ENCODE measurements around the gene RNU4-1. TPM values are rescaled to one million over a fixed set of nuclear protein-coding genes. Genes with fewer than 3 reads are reported as not detected.

RNU4-1 gene
- total RNA-seq, 3 donors from 2014 or later: 980 to 2,356 (median 1,498) TPM

GRCh38 chr12:120276734-120277133 lies 16.3 kb downstream of the RNU4-1 start:
- H3K27me3 Mint-ChIP-seq (ENCODE audit: low read depth): peaks cover 3% of the 10 kb centered on the region
- no peaks in the 10 kb centered on the region for H3K9me3 Mint-ChIP-seq
- no peak overlapping the region for H3K4me3 Mint-ChIP-seq
- no peaks in the 10 kb centered on the region for H3K4me1 Mint-ChIP-seq (ENCODE audit: low read depth)
- DNase-seq (no peak), ATAC-seq (no peak)
- H3K36me3 Mint-ChIP-seq (ENCODE audit: insufficient read depth): no peaks in the 10 kb centered on the region

- Mint-ChIP-seq H3K36me3 (ENCODE audit: insufficient read depth) (no peaks in the 10 kb centered on the region), H3K9me3 (no peaks in the 10 kb centered on the region), H3K4me3 (no peak overlapping the region), H3K27me3 (ENCODE audit: low read depth) (no peaks in the 10 kb centered on the region), H3K4me1 (ENCODE audit: low read depth) (peaks cover 22% of the 10 kb centered on the region)
- DNase-seq (no peak), ATAC-seq (no peak)
Observed at GRCh38 chr12:120267736-120268135, 25.3 kb downstream of the RNU4-1 start.

DNA sequence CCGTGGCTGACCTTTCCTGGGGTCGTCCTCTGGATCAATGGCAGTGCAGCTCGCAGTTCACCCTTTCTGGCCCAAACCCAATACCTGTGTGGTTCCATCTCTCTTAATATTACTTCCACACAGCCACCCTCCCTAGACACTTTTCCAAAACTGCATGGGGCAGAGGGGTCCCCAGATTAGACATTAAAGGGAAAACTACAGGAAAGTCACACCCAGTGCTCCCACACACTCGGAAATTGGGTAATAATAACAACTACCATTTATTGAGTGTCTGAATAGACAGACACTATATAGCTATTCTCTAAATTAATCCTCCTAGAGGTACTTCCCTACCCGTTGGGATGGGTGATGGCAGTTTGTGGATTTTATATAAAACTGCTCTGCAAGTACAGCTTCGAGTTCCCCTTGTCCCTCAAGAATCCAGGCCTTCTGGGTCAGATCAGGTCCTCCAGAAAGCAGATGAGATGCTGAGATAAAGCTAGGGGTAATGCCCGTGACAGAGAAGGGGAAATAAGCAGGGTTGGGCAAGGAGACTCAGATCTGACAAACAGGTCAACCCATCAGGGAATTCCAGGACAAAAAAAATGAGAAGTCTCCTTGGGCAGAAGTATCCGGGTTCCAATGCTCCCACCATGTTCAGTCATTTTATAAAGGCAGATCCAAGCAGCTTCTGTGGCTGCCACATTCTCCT lies 26.7 kb downstream of the RNU4-1 start:
- ATAC-seq: no peak
- Mint-ChIP-seq H3K27me3 (ENCODE audit: low read depth) (no peaks in the 10 kb centered on the region), H3K9me3 (no peaks in the 10 kb centered on the region), H3K36me3 (ENCODE audit: insufficient read depth) (no peaks in the 10 kb centered on the region), H3K4me1 (ENCODE audit: low read depth) (peaks cover 36% of the 10 kb centered on the region), H3K4me3 (peak overlapping the region; percentile 88)
- no peak for DNase-seq

GRCh38 chr12:120265473-120266179 lies 27.4 kb downstream of the RNU4-1 start, which contains the start of gene PXN:
TSS of gene PXN (minus strand) at chr12:120265730. CDS start at chr12:120265629, 101 bp downstream.
- DNase-seq (peak; percentile 93), ATAC-seq (peak; percentile 77 to 84)
- no peaks in the 10 kb centered on the region for H3K27me3 Mint-ChIP-seq (ENCODE audit: low read depth)
- H3K36me3 Mint-ChIP-seq (ENCODE audit: insufficient read depth): no peaks in the 10 kb centered on the region
- H3K4me3 Mint-ChIP-seq: peak within 1 kb of the TSS; percentile 91
- H3K4me1 Mint-ChIP-seq (ENCODE audit: low read depth): peaks cover 43% of the 10 kb centered on the region
- no peaks in the 10 kb centered on the region for H3K9me3 Mint-ChIP-seq

- Mint-ChIP-seq H3K4me1 (ENCODE audit: low read depth) (peaks cover 49% of the 10 kb centered on the region), H3K27me3 (ENCODE audit: low read depth) (no peaks in the 10 kb centered on the region), H3K36me3 (ENCODE audit: insufficient read depth) (no peaks in the 10 kb centered on the region), H3K9me3 (no peaks in the 10 kb centered on the region), H3K4me3 (peak overlapping the region; percentile 91)
- DNase-seq (peak; percentile 13), ATAC-seq (peak in 1 of 2 donors; percentile 2)
Observed at GRCh38 chr12:120264904-120265472, 28.0 kb downstream of the RNU4-1 start.

GRCh38 chr12:120264086-120264903 lies 28.7 kb downstream of the RNU4-1 start:
- Mint-ChIP-seq H3K27me3 (ENCODE audit: low read depth) (no peaks in the 10 kb centered on the region), H3K4me1 (ENCODE audit: low read depth) (peaks cover 56% of the 10 kb centered on the region), H3K4me3 (peak overlapping the region; percentile 91), H3K9me3 (no peaks in the 10 kb centered on the region), H3K36me3 (ENCODE audit: insufficient read depth) (no peaks in the 10 kb centered on the region)
- DNase-seq: no peak
- ATAC-seq: no peak

DNA sequence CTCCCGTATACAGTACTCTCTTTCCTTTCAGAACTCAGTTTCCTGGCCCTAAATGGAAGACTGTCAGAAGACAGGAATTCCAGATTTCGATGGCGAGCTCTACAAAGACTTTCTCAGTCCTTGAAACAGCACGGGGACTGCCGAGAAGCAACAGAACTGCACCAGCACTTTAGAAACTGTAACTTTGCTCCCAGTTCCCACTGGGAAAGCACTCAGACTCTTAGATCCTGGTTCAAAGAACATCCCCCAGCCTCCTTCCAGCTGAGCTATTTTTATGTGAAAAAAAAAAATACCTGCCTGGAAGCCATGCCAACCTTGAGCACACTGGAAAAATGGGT lies 29.3 kb downstream of the RNU4-1 start:
- H3K36me3 Mint-ChIP-seq (ENCODE audit: insufficient read depth): no peaks in the 10 kb centered on the region
- DNase-seq (no peak), ATAC-seq (no peak)

GRCh38 chr12:120262852-120263747 lies 29.9 kb downstream of the RNU4-1 start:
- H3K4me1 Mint-ChIP-seq (ENCODE audit: low read depth): peaks cover 67% of the 10 kb centered on the region
- no peaks in the 10 kb centered on the region for H3K27me3 Mint-ChIP-seq (ENCODE audit: low read depth)
- H3K36me3 Mint-ChIP-seq (ENCODE audit: insufficient read depth): peaks cover 2% of the 10 kb centered on the region
- peak overlapping the region; percentile 91 for H3K4me3 Mint-ChIP-seq
- DNase-seq (no peak), ATAC-seq (no peak)
- H3K9me3 Mint-ChIP-seq: no peaks in the 10 kb centered on the region

More for the DNA sequence above, 29.3 kb downstream of the RNU4-1 start:
- Mint-ChIP-seq H3K9me3 (no peaks in the 10 kb centered on the region), H3K27me3 (ENCODE audit: low read depth) (no peaks in the 10 kb centered on the region), H3K4me3 (peak overlapping the region; percentile 91), H3K4me1 (ENCODE audit: low read depth) (peaks cover 60% of the 10 kb centered on the region)

DNA sequence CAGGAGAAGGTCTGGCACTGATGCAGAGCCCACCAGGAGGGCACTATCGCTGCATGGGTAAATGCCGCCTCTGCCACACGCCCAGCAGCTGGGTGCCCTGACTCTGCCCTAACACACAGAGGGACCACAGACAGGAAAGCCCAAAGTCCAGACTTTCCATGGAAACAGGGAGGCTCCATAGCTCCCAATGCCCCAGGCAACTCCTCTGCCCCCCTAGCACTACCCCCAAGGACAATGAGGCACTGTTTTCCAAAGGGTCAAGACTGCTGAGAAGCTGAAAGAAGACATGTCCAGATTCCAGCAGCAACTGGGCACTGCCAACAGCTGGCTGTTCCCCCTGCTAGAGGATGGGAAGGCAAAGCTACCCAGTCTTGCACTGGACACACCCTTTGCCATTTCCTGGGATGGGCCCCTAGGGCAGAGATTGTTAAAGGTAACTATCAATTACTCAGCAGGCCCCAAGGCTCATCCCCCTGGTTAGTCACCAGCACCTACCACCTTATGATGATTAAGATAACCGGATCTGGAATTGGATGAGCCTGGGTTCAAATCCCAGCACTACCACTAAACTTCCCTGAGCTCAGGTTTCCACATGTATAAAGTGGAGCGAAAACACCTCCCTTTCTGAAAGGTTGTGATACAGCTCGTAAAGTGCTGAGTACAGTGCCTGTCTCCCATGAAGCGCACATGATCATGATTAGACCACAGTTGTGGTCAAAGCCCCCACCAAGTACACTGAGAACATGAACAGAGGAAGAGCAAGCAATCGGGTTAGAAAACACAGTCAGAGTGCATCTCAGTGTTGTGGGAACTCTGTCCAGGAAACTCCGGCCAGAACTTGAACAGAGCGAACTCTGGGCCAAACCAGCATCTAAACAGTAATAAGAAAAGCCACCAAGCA lies 30.8 kb downstream of the RNU4-1 start:
- no peaks in the 10 kb centered on the region for H3K9me3 Mint-ChIP-seq
- peaks cover 2% of the 10 kb centered on the region for H3K36me3 Mint-ChIP-seq (ENCODE audit: insufficient read depth)
- peak; percentile 19 to 36 for ATAC-seq
- peaks cover 76% of the 10 kb centered on the region for H3K4me1 Mint-ChIP-seq (ENCODE audit: low read depth)
- peak; percentile 15 for DNase-seq
- no peaks in the 10 kb centered on the region for H3K27me3 Mint-ChIP-seq (ENCODE audit: low read depth)
- peak overlapping the region; percentile 91 for H3K4me3 Mint-ChIP-seq

DNA sequence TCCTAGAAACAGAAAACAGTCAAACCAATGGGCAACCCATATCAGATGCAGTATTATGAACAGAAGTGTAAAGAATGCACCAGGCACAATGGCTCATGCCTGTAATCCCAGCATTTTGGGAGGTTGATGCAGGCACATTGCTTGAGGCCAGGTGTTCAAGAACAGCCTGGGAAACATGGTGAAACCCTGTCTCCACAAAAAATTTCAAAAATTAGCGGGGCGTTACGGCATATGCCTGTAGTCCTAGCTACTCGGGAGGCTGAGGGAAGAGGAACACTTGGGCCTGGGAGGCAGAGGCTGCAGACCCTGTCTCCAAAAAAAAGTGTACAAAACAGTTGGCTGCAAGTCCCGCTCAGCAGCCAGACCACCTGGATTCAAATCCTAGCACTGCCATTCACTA lies 32.4 kb downstream of the RNU4-1 start:
- ATAC-seq (no peak), DNase-seq (no peak)
- peaks cover 7% of the 10 kb centered on the region for H3K36me3 Mint-ChIP-seq (ENCODE audit: insufficient read depth)
- no peak overlapping the region for H3K4me3 Mint-ChIP-seq
- no peaks in the 10 kb centered on the region for H3K27me3 Mint-ChIP-seq (ENCODE audit: low read depth)
- peaks cover 88% of the 10 kb centered on the region for H3K4me1 Mint-ChIP-seq (ENCODE audit: low read depth)
- H3K9me3 Mint-ChIP-seq: no peaks in the 10 kb centered on the region

DNA sequence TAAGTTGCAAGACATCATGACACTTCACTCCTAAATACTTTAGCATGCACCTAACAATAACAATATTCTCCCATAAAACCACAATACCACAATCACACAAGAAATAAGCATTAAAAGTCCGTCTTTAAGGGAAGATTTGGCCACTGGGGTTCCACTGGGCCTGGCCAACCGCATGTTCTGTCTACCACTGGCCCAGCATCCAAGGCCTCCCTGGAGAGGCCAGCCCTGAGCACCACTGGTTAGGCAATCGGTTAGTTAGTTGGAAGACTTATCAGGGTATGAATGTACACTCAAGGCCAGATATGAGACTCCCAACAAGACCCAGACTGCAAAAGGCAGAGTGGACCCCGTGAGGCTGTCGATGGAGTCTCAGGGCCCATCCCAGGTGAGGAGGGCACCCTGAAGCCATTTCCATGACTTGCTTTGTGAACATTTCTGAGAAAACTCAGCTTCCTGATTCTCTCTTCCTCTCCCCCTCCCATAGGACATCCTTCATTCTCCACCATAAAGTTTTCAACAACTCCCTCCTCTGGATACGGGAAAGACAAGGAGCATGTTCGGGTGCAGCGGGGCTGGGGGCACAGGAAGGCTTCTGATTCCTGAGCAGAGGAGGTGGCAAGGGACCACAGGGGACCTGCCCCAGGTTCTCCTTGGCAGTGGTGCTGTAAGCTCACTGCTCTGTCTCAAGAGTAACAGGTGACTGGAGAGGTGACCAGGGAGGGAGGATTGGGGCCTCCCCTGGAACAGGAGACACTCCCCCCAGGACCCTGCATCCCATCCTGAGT lies 33.4 kb downstream of the RNU4-1 start:
- H3K4me3 Mint-ChIP-seq: no peak overlapping the region
- H3K4me1 Mint-ChIP-seq (ENCODE audit: low read depth): peaks cover 91% of the 10 kb centered on the region
- ATAC-seq (no peak), DNase-seq (no peak)
- peaks cover 13% of the 10 kb centered on the region for H3K36me3 Mint-ChIP-seq (ENCODE audit: insufficient read depth)
- H3K9me3 Mint-ChIP-seq: no peaks in the 10 kb centered on the region
- H3K27me3 Mint-ChIP-seq (ENCODE audit: low read depth): no peaks in the 10 kb centered on the region

- ATAC-seq (no peak), DNase-seq (no peak)
- no peak overlapping the region for H3K4me3 Mint-ChIP-seq
- no peaks in the 10 kb centered on the region for H3K9me3 Mint-ChIP-seq
- no peaks in the 10 kb centered on the region for H3K27me3 Mint-ChIP-seq (ENCODE audit: low read depth)
- H3K36me3 Mint-ChIP-seq (ENCODE audit: insufficient read depth): peaks cover 14% of the 10 kb centered on the region
- H3K4me1 Mint-ChIP-seq (ENCODE audit: low read depth): peaks cover 88% of the 10 kb centered on the region
Observed at GRCh38 chr12:120258323-120258896, 34.6 kb downstream of the RNU4-1 start.
